Sigmoid colon (tissue), 3 donors: ENCODE results near the gene ING5.

Experiments used
- CTCF ChIP-seq, 4 experiments: fragments of 450-650 bp in 3 of 4; fragments of 200-600 bp in 1 of 4; IDR thresholded peaks; one replicate each; pipeline ENCODE4 v1.5.1; 2016 to 2019; ENCODE audit warnings: antibody characterized with exemption in 4 of 4, mild to moderate bottlenecking in 3 of 4, moderate library complexity in 2 of 4
- POLR2A ChIP-seq, 2 donors: fragments of 450-650 bp; IDR thresholded peaks; one replicate each; pipeline ENCODE4 v1.6.1; 2016; ENCODE audit warnings: antibody characterized with exemption in 2 of 2, mild to moderate bottlenecking in 2 of 2, moderate library complexity in 2 of 2

- TF ChIP-seq CTCF (IDR thresholded peaks at IDR 0.05) (no peak), POLR2A (IDR thresholded peaks at IDR 0.05) (no peak)
Measured at GRCh38 chr2:241755777-241756176, 53.9 kb downstream of the ING5 start.
